HG03571 (cell line): ENCODE measurements around the gene TMCC1.
"Not testable (repeated sequence)": the region's sequence is repeated elsewhere in the genome, so short reads cannot be mapped to it uniquely, and the experiment has no call there.

Experiments
- ATAC-seq: cut with Tn5 transposase; IDR thresholded peaks from one replicate; pipeline ENCODE4 v1.9.1; 2021; ENCODE audit not compliant: unreplicated experiment

Gene TMCC1

GRCh38 chr3:129893581-129894070 is at the start of gene TMCC1:
TMCC1 (minus strand) TSS chr3:129893711.
- peak; percentile 81 for ATAC-seq

GRCh38 chr3:129943020-129943419 is 49.5 kb upstream of the TMCC1 start:
- ATAC-seq: no peak

- ATAC-seq: no peak
Observed at GRCh38 chr3:129942296-129942695, 48.8 kb upstream of the TMCC1 start.

DNA sequence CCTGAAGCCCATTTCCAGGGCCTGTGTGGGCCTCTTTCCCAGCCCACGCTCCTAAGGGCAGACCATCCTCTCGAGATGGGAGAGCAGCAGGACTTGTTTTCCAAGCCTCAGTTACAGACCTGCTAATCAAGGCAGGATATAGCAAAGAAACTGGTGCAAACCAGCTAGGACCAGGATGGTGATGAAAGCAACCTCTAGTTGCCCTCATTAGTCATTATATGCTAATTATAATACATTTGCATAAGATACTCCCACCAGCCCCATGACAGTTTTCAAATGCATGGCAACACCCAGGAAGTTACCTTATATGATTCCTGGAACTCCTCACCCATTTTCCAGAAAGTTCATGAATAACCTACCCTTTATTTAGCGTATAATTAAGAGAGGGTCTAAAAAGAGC is 46.6 kb upstream of the TMCC1 start:
- no peak for ATAC-seq

DNA sequence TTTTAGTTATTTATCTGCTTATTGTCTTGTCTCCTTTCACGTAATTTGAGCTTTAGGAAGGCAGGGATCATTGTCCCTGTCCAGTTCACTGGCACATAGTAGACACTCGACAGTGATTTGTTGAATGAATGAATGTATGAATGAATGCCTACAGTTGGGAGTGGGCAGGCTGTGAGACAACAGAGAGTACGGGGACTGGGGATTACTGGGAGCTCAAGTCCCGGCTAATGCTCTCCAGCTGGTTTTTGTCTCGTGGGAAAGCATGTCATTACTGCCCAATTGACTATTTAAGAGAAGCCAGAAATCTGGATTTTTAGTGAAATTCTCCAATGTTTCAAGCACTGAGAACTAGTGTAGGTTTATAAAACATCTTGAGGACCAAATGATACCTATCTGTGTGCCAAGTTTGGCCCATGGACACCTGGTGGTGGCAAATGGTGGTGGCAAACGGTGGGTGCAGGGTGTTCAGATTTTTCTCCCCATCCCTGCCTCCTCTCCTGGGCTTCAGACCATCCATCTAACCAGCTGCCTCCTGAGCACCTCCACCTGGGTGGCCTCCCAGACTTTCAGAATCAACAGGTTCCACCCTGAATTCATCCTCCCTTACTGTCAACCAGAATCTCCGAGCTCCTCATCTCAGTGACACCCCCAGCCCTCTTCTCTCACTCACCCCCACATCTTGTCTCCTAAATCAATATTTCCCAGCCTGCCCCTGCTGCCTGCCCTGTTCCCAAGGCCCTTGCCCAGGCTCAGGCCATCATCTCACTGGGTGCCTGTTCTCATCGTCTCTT is 44.8 kb upstream of the TMCC1 start:
- ATAC-seq: no peak

GRCh38 chr3:129937717-129938116 is 44.2 kb upstream of the TMCC1 start:
- ATAC-seq: no peak

GRCh38 chr3:129936757-129937156 is 43.2 kb upstream of the TMCC1 start:
- no peak for ATAC-seq

- ATAC-seq: no peak
Observed at GRCh38 chr3:129934234-129935123, 41.0 kb upstream of the TMCC1 start.

DNA sequence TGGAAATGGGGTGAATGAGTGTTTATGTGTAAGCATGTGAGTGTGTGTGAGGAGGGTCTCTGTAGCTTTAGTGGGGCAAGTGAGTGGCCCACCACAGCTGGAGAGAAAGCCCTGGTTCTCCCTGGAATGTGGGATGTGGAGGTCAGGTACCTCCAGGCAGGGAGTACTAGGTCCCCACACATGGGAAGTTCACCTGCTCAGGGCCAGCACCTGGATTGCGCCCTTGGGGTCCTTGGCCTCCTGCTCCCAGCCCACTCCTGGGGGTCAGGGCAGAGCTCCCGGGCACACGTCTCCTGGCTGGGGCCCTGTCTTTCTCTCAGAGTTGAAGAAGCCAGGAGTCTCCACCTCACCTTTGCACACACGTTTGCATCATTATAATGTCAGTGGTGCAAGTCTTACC is 40.0 kb upstream of the TMCC1 start:
- no peak for ATAC-seq

DNA sequence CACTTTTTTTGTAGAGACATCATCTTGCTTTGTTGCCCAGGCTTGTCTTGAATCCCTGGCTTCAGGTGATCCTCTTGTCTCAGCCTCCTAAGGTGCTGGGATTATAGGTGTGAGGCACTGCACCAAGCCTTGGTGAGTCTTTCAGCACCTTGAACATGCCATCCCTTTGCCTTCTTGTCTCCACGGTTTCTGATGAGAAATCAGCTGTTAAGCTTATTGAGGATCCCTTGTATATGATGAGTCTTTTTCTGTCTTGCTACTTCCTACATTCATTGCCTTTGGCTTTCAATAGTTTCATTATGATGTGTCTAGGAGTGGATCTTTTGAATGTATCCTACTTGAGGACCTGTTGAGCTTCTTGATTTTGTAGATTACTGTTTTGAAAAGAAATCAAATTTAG is 35.9 kb upstream of the TMCC1 start:
- no peak for ATAC-seq

GRCh38 chr3:129927072-129927471 is 33.6 kb upstream of the TMCC1 start:
- no peak for ATAC-seq

- no peak for ATAC-seq
Observed at GRCh38 chr3:129919806-129920205, 26.3 kb upstream of the TMCC1 start.

DNA sequence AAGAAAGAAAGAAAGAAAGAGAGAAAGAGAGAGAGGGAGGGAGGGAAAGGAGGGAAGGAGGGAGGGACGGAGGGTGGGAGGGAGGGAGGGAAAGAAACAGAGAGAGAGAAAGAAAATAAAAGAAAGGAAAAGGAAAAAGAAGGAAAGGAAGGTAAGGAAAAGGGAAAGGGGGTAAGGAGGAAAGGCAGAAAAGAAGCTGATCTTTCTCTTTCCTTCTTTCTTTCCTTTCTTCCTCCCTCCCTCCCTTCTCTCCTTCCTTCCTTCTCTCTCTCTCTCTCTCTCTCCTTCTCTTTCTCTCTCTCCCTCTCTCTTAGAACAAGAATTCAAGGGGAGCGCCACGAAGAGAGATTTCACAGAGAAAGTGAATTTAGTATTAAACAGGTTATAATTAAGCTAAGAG is 25.8 kb upstream of the TMCC1 start:
- no peak for ATAC-seq

- no peak for ATAC-seq
Observed at GRCh38 chr3:129918461-129918860, 24.9 kb upstream of the TMCC1 start.

DNA sequence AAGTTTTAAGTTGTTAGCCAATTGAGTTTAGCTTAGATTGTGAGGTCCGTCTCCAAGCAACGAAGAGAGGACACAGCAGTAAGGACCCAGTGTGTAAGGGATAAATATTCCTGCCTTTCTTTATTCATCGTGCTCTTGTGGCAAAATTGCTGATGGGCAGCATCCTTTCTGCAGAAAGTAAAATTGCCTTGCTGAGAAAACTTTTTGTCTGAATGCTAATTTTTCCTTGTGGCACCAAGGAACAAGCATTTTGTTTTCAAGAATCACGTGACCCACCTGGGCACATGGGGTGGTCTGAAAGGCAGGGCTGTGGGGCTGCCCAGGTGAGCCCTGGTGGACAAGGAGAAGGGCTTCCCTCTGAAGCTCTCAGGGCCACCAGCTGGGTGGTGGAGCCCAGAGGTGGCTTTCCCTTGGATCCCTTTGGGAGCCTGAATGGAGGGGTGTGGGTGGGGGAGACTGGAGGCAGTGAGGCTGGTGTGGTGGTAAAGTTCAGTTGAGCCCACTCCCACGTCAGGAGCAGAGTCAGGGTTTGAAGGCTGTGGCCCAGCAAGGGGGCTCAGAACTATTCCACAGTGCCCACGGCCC is 24.0 kb upstream of the TMCC1 start:
- ATAC-seq: no peak

DNA sequence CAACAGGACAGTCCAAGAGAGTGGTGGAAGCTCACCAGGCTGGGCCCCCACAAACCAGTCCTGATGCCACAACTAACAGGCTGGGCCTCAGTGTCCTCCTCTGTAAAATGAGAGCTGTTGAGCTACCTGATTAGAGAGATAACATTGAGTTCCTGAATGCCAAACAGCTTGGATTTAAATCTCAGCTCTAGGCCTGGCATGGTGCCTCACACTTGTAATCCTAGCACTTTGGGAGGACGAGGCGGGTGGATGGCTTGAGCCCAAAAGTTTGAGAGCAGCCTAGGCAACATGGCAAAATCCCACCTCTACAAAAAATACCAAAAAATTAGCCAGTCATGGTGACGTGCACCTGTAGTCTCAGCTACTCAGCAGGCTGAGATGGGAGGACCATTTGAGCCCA is 20.1 kb upstream of the TMCC1 start:
- ATAC-seq: no peak

DNA sequence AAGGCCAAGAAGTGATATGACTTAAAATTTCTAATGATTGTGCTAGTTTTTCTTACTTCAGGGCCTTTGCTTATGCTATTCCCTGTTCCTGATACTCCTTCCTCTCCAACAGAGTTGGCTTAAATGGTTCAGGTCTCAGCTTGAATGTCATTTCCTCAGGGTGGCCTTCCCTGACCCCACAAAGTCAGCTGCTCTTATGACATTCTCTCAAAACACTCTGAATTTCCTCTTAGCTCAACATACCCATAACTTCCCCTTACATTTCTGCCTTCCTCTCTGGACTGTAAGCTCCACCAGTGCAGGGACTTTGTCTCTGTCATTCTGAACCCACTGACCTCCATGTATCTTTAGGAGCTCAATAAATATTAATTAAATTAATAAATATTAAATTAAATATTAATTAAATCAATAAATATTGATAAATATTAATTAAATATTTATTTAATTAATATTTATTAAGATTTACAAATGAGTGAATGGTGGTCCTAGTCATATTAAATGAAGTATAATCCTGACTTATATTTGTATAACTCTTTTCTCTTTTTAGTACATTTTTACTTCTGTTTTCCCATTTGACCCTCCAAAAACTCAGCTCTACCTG is 17.9 kb upstream of the TMCC1 start:
- no peak for ATAC-seq

- not testable (repeated sequence) for ATAC-seq
Observed at GRCh38 chr3:129909235-129909634, 15.7 kb upstream of the TMCC1 start.

- ATAC-seq: no peak
Observed at GRCh38 chr3:129908417-129908816, 14.9 kb upstream of the TMCC1 start.

- not testable (repeated sequence) for ATAC-seq
Observed at GRCh38 chr3:129901272-129901671, 7.8 kb upstream of the TMCC1 start.

DNA sequence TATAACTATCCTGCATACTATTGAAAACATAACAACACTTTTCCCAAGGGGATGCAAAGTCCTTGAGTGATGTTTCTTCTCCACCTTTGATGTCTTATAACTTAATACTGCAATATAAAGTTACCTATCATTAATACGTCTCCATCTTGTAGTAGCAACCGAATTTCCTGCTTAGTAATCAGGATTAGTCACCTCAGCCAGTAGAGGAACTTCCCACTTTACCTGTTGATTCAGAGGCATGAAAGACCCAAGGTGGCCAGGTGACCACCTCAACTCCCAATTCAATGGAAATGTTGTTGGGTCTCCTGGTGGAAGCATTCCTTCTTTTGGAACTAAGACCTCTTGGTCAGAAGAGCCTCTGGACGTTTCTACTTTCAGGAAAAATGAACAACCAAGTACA is 3.5 kb upstream of the TMCC1 start:
- ATAC-seq: no peak
